Measurements from ENCODE around the gene RNF222.
A peak's percentile ranks its signal among the peaks of the same experiment; 100 is the strongest.

RNF222 gene

GRCh38 chr17:8397636-8398035, at the start of gene RNF222:
TSS of gene RNF222 (minus strand) at chr17:8397827. CDS start at chr17:8393461, 4,366 bp downstream.
- DNase-seq, result no peak

- DNase-seq, result no peak
Observed at GRCh38 chr17:8445536-8445935, 47.9 kb upstream of the RNF222 start.

GRCh38 chr17:8444494-8444893, 46.9 kb upstream of the RNF222 start:
- DNase-seq, result no peak

- no peak for DNase-seq
Observed at GRCh38 chr17:8443756-8444155, 46.1 kb upstream of the RNF222 start.

- DNase-seq, result no peak
Observed at GRCh38 chr17:8442310-8442709, 44.7 kb upstream of the RNF222 start.

GRCh38 chr17:8441690-8442089, 44.1 kb upstream of the RNF222 start:
- no peak for DNase-seq

GRCh38 chr17:8439681-8440080, 42.1 kb upstream of the RNF222 start:
- DNase-seq, result no peak

GRCh38 chr17:8438441-8438840, 40.8 kb upstream of the RNF222 start:
- DNase-seq, result no peak

GRCh38 chr17:8436844-8437171, 39.2 kb upstream of the RNF222 start:
- no peak for DNase-seq

- DNase-seq, result no peak
Observed at GRCh38 chr17:8436169-8436843, 38.7 kb upstream of the RNF222 start.

- DNase-seq, result peak; percentile 84
Observed at GRCh38 chr17:8435245-8436168, 37.9 kb upstream of the RNF222 start, which contains the start of gene NDEL1. TSS of gene NDEL1 (plus strand) at chr17:8435884. CDS start at chr17:8444272, 8,388 bp downstream.

- DNase-seq, result no peak
Observed at GRCh38 chr17:8430966-8431365, 33.3 kb upstream of the RNF222 start.

GRCh38 chr17:8426802-8427201, 29.2 kb upstream of the RNF222 start:
- DNase-seq, result no peak

GRCh38 chr17:8426094-8426720, 28.6 kb upstream of the RNF222 start:
- DNase-seq, result no peak

- DNase-seq, result no peak
Observed at GRCh38 chr17:8421571-8421970, 23.9 kb upstream of the RNF222 start.

- DNase-seq, result no peak
Observed at GRCh38 chr17:8420041-8420934, 22.7 kb upstream of the RNF222 start.

- no peak for DNase-seq
Observed at GRCh38 chr17:8419305-8419704, 21.7 kb upstream of the RNF222 start.

GRCh38 chr17:8418471-8418870, 20.8 kb upstream of the RNF222 start:
- DNase-seq, result no peak

- DNase-seq, result no peak
Observed at GRCh38 chr17:8417806-8418205, 20.2 kb upstream of the RNF222 start.

GRCh38 chr17:8413938-8414337, 16.3 kb upstream of the RNF222 start:
- DNase-seq, result no peak

- DNase-seq, result no peak
Observed at GRCh38 chr17:8413328-8413727, 15.7 kb upstream of the RNF222 start.

GRCh38 chr17:8412089-8412488, 14.5 kb upstream of the RNF222 start:
- no peak for DNase-seq

GRCh38 chr17:8410883-8411238, 13.2 kb upstream of the RNF222 start:
- DNase-seq, result no peak
